GM04504 (cell line): ENCODE data around the gene CARS1.

Experiments
- DNase-seq: peaks from one replicate; pipeline ENCODE4 v3.0.0-alpha.2; 2012; ENCODE audit warnings: low read depth

CARS1 gene

GRCh38 chr11:3037040-3037944, 19.9 kb downstream of the CARS1 start:
- DNase-seq = no peak

- DNase-seq = no peak
Measured at GRCh38 chr11:3036419-3036818, 20.8 kb downstream of the CARS1 start.

- DNase-seq = no peak
Measured at GRCh38 chr11:3035333-3035732, 21.9 kb downstream of the CARS1 start.

- DNase-seq = no peak
Measured at GRCh38 chr11:3030289-3031070, 26.7 kb downstream of the CARS1 start.

GRCh38 chr11:3028813-3029212, 28.4 kb downstream of the CARS1 start:
- DNase-seq = no peak

- DNase-seq = no peak
Measured at GRCh38 chr11:3026803-3027202, 30.4 kb downstream of the CARS1 start.

- peak; percentile 35 for DNase-seq
Measured at GRCh38 chr11:3022982-3023381, 34.2 kb downstream of the CARS1 start.

GRCh38 chr11:3022300-3022967, 34.8 kb downstream of the CARS1 start:
- DNase-seq = peak; percentile 50

- DNase-seq = no peak
Measured at GRCh38 chr11:3021125-3021524, 36.1 kb downstream of the CARS1 start.

- DNase-seq = no peak
Measured at GRCh38 chr11:3020011-3020410, 37.2 kb downstream of the CARS1 start.

- no peak for DNase-seq
Measured at GRCh38 chr11:3018596-3018995, 38.6 kb downstream of the CARS1 start.

GRCh38 chr11:3016861-3017260, 40.4 kb downstream of the CARS1 start:
- DNase-seq = no peak

- DNase-seq = no peak
Measured at GRCh38 chr11:3015796-3016195, 41.4 kb downstream of the CARS1 start.

GRCh38 chr11:3014943-3015342, 42.3 kb downstream of the CARS1 start:
- DNase-seq = no peak

- no peak for DNase-seq
Measured at GRCh38 chr11:3014057-3014938, 42.9 kb downstream of the CARS1 start.

- no peak for DNase-seq
Measured at GRCh38 chr11:3011891-3012885, 45.0 kb downstream of the CARS1 start.

- no peak for DNase-seq
Measured at GRCh38 chr11:3010521-3011275, 46.5 kb downstream of the CARS1 start.

GRCh38 chr11:3010004-3010403, 47.2 kb downstream of the CARS1 start:
- DNase-seq = no peak

- no peak for DNase-seq
Measured at GRCh38 chr11:3009481-3009880, 47.7 kb downstream of the CARS1 start.
